Renal pelvis (tissue), 4 donors: ENCODE data around the gene SLC16A11. TPM values are rescaled to one million over a fixed set of nuclear protein-coding genes. Genes with fewer than 3 reads are reported as not detected.
A peak's percentile ranks its signal among the peaks of the same experiment; 100 is the strongest.
"Not testable (repeated sequence)": the region's sequence is repeated elsewhere in the genome, so short reads cannot be mapped to it uniquely, and the experiment has no call there.

ENCODE experiments used
- DNase-seq: peaks from one replicate; pipeline ENCODE4 v3.0.0-alpha.2; 2013
- polyA plus RNA-seq, 3 donors: library from polyadenylated mRNA; unstranded; fragments of 120-200 nt; gene quantifications; one replicate each; pipeline ENCODE4 v1.2.1, GENCODE V29; 2013; ENCODE audit not compliant: insufficient read length in 3 of 3

Gene SLC16A11
- polyA plus RNA-seq, 3 donors, result 0.51 to 0.75 (median 0.67) TPM

GRCh38 chr17:7060165-7060891 is 16.4 kb upstream of the SLC16A11 start:
- no peak for DNase-seq

DNA sequence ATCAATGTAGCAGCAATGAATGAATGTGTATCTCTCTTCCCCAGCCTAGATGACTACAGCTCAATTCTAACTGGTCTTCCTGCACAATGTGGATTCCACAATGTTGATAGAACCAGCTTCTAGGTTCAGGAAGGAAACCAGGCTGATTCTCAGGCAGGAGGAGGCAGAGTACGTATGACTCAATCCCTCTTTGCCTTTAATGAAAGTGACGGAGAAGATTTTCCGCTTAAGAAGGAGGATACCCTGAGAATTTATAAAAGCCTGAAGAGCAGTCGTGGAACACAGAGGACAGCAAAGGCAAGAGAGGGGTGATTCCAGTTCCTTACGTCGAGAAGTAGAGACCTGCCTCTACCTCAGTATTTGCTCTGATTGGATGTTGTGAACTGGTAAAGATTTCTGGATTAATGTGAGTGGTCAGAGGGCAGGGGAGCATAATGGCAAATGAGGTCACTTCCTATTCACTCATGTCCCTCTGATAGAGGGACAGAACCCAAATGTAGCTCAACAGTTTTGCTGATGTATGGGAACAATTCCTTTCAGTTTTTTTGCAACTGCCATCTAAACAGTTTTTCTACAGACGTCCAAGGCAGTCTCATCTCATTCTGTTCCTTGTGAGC is 15.0 kb upstream of the SLC16A11 start:
- DNase-seq, result no peak

- no peak for DNase-seq
Measured at GRCh38 chr17:7056386-7056785, 12.5 kb upstream of the SLC16A11 start.

DNA sequence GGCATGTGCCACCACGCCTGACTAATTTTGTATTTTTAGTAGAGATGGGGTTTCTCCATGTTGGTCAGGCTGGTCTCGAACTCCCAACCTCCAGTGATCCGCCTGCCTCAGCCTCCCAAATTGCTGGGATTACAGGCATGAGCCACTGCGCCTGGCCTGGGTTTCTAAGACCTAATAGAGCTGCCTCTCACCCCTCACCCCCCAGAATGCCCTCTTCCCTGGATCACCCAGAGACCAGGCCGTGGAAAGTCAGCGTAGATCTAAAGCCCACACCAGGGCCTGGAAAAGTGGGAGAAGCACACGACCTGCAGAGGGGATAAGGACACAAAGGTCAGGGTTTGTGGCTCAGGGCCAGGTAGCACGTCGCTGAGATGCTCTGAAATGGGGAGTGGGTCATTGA is 6.7 kb upstream of the SLC16A11 start:
- not testable (repeated sequence) for DNase-seq

DNA sequence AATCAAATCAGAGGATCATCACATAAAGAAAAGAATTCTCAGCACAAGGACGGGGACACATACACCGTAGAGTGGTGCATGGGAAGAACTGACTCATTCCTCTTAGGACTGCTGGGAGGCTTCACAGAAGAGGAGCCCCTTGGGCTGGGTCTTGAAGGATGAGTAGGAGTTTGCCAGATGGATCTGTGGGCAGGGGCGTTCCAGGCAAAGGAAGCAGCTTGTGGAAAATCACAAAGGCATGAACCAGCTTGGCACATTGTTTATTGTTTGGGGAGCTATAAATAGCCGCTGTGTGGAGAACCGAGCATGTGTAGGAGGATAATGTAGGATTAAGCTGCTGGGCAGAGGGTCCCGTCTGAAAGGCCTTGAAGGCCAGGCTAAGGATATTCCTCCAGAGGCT is 5.1 kb upstream of the SLC16A11 start:
- no peak for DNase-seq

- no peak for DNase-seq
Measured at GRCh38 chr17:7047566-7047965, 3.7 kb upstream of the SLC16A11 start.

DNA sequence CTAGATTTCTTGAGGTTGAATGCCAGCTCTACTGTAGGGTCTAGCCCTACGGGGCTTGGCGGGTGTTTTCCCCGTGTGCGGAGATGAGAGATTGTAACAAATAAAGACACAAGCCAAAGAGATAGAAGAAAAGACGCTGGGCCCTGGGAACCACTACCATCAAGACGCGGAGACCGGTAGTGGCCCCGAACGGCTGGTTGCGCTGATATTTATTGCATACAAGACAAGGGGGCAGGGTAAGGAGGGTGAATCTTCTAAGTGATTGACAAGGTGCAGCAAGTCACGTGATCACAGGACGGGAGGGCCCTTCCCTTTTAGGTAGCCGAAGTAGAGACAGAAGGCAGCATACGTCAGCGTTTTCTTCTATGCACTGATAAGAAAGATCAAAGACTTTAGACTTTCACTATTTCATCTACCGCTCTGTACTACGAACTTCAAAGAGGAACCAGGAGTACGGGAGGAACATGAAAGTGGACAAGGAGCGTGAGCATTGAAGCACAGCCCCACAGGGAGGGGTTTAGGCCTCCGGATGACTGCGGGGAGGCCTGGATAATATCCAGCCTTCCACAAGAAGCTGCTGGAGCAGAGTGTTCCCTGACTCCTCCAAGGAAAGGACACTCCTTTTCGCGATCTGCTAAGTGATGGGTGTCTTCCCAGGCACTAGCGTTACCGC is 3.0 kb upstream of the SLC16A11 start:
- not testable (repeated sequence) for DNase-seq

GRCh38 chr17:7046127-7046724 is 2.3 kb upstream of the SLC16A11 start:
- DNase-seq, result peak; percentile 44

- DNase-seq, result peak; percentile 79
Measured at GRCh38 chr17:7045492-7046126, 1.7 kb upstream of the SLC16A11 start.

- no peak for DNase-seq
Measured at GRCh38 chr17:7043182-7043496, 753 bp downstream of the SLC16A11 start.

GRCh38 chr17:7042501-7043181 is 1.3 kb downstream of the SLC16A11 start:
- peak; percentile 14 for DNase-seq

DNA sequence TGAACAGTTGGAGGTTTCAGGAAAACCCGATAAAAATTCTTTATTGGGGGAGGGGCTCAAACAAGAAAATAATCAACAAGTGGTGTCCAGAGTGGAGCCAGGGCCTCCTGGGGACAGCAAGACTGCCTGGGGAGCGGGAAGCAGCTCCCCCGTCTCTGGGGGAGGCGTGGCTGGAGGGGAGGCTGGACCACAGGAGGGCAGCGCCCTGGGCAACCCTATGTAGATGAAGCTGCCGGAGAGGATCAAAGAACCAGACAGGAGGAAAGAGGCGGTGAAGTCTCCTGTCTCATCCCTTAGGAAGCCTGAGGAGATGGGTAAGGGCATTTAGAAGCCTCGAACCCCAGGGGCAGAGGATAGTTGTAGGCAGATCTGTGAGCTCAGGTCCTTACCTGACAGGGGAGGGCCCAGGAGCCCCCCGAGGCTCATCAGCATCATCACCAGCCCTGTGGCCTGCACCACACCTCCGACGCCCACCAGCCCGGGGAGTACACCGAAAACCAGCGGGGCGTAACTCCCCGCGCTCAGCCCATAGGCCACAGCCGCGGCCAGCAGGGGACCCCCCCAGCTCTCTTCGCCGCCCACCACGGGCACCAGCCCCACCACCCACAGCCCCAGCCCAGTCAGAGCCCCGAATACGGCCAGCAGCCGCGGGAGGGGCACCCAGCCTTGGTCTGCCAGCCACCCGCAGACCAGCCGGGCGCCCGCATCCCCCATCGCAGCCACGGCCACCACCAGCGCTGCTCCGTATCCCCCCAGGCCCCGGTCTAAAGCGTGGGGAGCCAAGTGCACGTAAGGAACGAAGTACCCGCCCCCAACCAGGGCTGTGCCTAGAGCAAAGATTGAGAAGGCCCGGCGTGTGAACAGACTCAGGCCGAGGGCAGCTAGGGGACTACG is 2.0 kb downstream of the SLC16A11 start:
- DNase-seq, result peak; percentile 33

- DNase-seq, result no peak
Measured at GRCh38 chr17:7039832-7040231, 4.1 kb downstream of the SLC16A11 start.

DNA sequence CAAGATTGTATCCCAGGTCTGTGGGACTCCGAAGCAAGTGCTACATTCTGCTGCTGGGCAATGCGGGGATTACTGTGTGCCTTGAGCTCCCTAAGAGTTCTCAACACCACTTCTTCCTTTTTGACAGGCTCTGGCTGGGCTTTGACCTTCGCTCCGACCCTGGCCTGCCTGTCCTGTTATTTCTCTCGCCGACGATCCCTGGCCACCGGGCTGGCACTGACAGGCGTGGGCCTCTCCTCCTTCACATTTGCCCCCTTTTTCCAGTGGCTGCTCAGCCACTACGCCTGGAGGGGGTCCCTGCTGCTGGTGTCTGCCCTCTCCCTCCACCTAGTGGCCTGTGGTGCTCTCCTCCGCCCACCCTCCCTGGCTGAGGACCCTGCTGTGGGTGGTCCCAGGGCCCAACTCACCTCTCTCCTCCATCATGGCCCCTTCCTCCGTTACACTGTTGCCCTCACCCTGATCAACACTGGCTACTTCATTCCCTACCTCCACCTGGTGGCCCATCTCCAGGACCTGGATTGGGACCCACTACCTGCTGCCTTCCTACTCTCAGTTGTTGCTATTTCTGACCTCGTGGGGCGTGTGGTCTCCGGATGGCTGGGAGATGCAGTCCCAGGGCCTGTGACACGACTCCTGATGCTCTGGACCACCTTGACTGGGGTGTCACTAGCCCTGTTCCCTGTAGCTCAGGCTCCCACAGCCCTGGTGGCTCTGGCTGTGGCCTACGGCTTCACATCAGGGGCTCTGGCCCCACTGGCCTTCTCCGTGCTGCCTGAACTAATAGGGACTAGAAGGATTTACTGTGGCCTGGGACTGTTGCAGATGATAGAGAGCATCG is 5.6 kb downstream of the SLC16A11 start:
- DNase-seq, result no peak

DNA sequence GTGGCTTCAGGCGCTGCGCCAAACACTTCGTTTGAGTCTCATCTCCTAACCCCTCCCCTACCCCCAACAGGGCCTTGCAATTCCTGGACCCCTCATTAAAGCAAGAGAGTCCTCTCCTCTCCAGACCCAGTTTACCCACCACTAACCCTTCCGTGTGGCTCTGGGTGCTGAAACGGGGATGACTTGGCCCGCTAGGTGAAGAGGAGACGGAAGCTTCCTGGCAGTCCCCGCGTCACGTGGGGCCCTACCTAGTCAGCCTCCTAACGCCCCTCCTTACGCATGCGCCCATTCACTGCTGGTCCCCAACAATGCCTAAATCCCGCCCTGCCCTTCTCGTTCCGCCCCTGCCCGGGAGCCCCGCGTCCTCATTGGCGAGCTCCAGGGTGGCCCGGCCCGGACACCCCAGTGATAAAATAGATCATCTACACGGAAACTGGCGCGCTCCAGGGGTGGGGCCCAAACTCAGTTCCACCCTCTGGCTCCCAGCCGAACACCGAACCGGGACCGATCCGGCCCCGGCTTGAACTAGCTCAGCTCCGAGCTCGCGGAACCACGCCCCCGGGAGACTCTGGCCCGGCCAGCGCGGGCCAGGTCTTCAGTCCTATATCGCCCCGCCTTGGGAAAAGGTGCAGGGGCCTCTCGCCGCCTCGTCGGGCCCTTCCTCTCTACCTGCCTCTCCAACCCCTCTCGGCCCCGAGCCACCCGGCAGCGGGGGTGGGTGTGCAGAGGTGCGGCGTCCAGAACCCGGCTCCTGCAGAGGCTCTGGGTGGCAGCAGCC is 8.1 kb downstream of the SLC16A11 start, which contains the start of gene SLC16A13:
Gene SLC16A13 (plus strand): TSS at position 425 of the 778 bp plus-strand sequence. CDS start 368 bp downstream, outside the sequence.
- DNase-seq, result peak; percentile 94

- DNase-seq, result no peak
Measured at GRCh38 chr17:7034955-7035590, 8.8 kb downstream of the SLC16A11 start.

DNA sequence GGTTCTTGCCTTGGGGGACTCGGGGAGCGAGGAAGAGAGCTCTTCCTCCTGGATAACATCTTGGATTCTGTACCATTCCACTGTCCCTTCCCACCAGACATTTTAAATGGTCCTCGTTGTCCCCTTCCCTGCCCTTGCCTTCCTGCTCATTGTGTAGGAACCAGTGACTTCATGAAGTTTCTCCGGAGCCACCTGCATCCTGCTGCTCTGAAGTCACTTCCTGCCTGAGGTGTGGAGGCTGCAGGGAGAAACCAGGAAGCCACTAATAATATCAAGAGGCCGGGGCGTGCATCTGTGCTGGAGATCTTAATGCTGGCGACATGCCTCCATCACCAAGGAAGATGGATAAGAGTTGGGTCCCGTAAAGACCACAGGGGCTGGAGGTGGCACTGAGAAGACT is 14.2 kb downstream of the SLC16A11 start:
- no peak for DNase-seq

GRCh38 chr17:7029096-7029495 is 14.8 kb downstream of the SLC16A11 start:
- no peak for DNase-seq
